ENCODE results near the gene PLPPR4. TPM values are rescaled to one million over a fixed set of nuclear protein-coding genes. Genes with fewer than 3 reads are reported as not detected.
"Not testable (repeated sequence)": the region's sequence is repeated elsewhere in the genome, so short reads cannot be mapped to it uniquely, and the experiment has no call there.

Gene PLPPR4, protein sequence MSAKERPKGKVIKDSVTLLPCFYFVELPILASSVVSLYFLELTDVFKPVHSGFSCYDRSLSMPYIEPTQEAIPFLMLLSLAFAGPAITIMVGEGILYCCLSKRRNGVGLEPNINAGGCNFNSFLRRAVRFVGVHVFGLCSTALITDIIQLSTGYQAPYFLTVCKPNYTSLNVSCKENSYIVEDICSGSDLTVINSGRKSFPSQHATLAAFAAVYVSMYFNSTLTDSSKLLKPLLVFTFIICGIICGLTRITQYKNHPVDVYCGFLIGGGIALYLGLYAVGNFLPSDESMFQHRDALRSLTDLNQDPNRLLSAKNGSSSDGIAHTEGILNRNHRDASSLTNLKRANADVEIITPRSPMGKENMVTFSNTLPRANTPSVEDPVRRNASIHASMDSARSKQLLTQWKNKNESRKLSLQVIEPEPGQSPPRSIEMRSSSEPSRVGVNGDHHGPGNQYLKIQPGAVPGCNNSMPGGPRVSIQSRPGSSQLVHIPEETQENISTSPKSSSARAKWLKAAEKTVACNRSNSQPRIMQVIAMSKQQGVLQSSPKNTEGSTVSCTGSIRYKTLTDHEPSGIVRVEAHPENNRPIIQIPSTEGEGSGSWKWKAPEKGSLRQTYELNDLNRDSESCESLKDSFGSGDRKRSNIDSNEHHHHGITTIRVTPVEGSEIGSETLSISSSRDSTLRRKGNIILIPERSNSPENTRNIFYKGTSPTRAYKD
- 0.05 and 1.5 TPM in 2 replicates for total RNA-seq

GRCh38 chr1:99264201-99265021, at the start of gene PLPPR4:
PLPPR4 (plus strand) TSS chr1:99264492; CDS start chr1:99264594, 102 bp downstream.
- DNase-seq (ENCODE audit: extremely low read depth, low read depth, low spot score), result no peak

DNA sequence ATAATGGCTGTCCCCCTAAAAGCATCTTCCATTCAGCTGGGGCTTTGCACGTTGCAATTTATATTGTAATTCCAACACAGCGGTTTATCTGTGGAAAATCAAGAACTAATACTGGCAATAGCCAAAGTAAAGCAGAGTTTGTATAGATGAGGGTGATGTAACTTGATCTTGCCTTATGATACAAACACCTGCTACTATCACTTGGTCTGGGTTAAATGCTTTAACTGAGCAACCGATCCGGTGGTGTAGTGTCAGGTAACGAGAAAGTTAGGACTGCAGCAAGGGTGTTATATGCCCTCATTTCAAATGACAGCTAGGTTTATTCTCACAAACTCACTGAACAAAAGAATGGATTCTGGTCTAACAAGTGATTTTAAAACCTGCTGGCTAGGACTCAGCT, 47.3 kb upstream of the PLPPR4 start:
- no peak for DNase-seq (ENCODE audit: extremely low read depth, low read depth, low spot score)

GRCh38 chr1:99217599-99217998, 46.7 kb upstream of the PLPPR4 start:
- DNase-seq (ENCODE audit: extremely low read depth, low read depth, low spot score), result no peak

- DNase-seq (ENCODE audit: extremely low read depth, low read depth, low spot score), result no peak
Observed at GRCh38 chr1:99218572-99218971, 45.7 kb upstream of the PLPPR4 start.

DNA sequence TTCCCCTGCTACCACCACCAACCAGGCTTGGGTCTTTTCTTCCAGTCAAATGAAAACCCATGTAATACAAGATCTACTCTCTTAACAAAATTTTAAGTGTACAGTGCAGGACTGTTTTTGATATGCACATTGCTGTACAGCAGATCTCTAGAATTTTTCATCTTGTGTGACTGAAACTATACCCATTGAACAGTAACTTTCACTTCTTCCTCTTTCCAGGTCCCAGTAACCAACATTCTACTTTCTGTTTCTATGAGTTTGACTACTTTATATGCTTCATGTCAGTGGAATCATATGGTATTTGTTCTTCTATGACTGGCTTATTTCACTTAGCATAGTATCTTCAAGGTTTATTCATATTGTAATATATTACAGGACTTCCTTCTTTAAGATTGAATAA, 45.3 kb upstream of the PLPPR4 start:
- no peak for DNase-seq (ENCODE audit: extremely low read depth, low read depth, low spot score)

DNA sequence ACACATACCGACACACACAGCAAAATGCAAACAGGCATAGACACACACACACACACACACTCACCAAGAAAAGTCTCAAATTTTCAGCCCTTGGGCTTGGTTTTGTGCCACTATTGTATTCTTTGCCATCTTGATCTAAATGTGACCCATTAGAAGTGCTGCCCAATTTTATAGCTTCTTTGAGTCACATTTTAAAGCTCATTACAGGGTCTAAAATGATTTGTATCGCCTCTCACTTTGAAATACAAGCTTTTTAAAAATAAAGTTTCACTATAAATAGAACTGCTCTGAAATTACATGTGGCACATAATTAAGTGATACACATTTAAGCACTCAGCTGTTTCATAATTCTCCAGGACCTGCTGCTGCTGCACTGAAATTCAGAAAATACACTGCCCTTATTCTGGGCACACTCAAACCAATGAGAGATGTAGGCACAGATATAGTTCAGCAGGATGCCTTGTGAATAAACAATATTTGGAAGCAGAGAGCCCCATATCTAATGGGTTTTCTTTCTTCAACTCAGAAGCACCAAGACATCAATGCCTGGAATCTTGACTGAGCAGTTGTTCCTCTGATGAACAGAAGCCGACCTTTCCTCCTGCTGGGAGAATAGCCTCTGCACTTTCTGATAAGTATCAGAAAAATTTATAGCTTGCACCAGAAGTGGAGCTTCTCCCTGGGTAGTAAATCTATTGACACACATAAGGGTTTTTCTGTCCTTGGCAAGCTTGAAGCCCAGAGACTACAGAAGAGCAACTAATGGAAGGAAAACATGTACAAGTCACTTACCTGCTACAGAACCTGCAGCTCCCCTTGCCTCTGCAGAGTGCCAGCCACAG, 37.0 kb upstream of the PLPPR4 start:
- DNase-seq (ENCODE audit: extremely low read depth, low read depth, low spot score), result no peak

DNA sequence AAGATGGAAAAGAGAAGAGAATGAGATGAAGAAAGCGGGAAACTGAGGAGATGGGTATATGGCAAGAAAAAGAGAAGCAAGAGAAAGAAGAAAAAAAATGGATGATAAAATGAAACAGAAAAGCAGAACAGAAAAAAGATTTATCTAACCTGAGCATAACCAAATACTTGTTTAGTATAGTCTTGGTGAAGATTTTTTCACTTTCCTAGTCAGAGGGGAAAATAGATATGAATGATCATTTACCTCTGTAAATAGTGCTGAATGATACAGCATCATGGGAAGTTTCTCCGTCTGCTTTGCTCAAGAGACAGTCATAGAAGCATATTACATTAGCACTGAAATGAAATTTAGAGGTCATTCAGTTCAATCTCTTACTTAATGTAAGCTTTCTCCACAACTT, 36.1 kb upstream of the PLPPR4 start:
- no peak for DNase-seq (ENCODE audit: extremely low read depth, low read depth, low spot score)

- DNase-seq (ENCODE audit: extremely low read depth, low read depth, low spot score), result no peak
Observed at GRCh38 chr1:99229122-99229521, 35.2 kb upstream of the PLPPR4 start.

- DNase-seq (ENCODE audit: extremely low read depth, low read depth, low spot score), result no peak
Observed at GRCh38 chr1:99230695-99231094, 33.6 kb upstream of the PLPPR4 start.

- no peak for DNase-seq (ENCODE audit: extremely low read depth, low read depth, low spot score)
Observed at GRCh38 chr1:99232172-99232571, 32.1 kb upstream of the PLPPR4 start.

- DNase-seq (ENCODE audit: extremely low read depth, low read depth, low spot score), result no peak
Observed at GRCh38 chr1:99233446-99233845, 30.8 kb upstream of the PLPPR4 start.

GRCh38 chr1:99236756-99237155, 27.5 kb upstream of the PLPPR4 start:
- no peak for DNase-seq (ENCODE audit: extremely low read depth, low read depth, low spot score)

- DNase-seq (ENCODE audit: extremely low read depth, low read depth, low spot score), result no peak
Observed at GRCh38 chr1:99239690-99240089, 24.6 kb upstream of the PLPPR4 start.

DNA sequence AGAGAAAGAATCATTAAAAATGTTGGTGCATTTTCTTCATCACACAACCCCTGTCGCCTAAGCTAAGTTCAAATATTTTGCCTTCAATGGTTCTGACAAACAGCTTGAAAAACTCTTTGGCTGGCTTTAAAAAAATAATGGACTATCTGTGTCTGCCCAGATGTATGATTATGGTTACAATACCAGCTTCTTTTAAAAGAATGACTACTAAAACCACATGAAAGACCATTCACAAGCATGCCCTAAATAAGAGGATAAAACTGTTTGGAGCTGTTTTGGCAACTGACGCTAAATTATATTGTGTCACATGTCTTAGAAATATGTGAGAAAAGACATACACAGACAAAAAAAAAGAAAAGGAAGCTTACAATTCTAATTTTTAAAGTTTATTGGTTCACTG, 23.7 kb upstream of the PLPPR4 start:
- no peak for DNase-seq (ENCODE audit: extremely low read depth, low read depth, low spot score)

DNA sequence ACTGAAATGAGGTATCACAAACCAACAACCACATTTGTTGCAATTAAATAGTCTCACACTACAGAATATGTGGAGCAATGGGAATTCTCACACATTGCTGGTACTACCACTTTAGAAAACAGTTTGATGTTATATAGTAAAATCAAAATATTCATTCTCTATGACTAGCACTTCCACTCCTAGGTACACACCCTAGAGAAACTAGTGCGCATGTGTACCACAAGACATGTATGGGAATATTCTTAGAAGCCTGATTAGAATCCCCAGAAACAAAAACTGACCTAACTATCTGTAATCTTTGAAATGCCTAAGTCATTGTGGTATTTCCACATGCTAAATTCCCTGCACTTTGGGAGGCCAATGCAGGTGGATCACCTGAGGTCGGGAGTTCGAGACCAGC, 18.1 kb upstream of the PLPPR4 start:
- no peak for DNase-seq (ENCODE audit: extremely low read depth, low read depth, low spot score)

- DNase-seq (ENCODE audit: extremely low read depth, low read depth, low spot score), result no peak
Observed at GRCh38 chr1:99247199-99247598, 17.1 kb upstream of the PLPPR4 start.

GRCh38 chr1:99250728-99251127, 13.6 kb upstream of the PLPPR4 start:
- no peak for DNase-seq (ENCODE audit: extremely low read depth, low read depth, low spot score)

DNA sequence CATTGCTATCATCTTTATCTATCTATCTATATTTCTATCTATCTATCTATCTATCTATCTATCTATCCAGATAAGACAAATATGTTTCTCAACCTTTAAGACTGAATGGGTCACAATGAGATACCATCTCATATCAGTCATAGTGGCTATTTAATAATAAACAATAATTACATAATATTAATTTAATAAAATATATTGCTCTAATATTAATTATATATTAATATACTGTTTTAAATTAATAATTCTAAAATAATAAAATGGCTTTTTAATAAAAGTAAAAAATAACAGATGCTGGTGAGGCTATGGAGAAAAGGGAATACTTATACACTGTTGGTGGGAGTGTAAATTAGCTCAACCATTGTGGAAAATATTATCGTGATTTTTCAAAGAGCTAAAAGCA, 13.0 kb upstream of the PLPPR4 start:
- DNase-seq (ENCODE audit: extremely low read depth, low read depth, low spot score), result no peak

- DNase-seq (ENCODE audit: extremely low read depth, low read depth, low spot score), result no peak
Observed at GRCh38 chr1:99252630-99253029, 11.7 kb upstream of the PLPPR4 start.

DNA sequence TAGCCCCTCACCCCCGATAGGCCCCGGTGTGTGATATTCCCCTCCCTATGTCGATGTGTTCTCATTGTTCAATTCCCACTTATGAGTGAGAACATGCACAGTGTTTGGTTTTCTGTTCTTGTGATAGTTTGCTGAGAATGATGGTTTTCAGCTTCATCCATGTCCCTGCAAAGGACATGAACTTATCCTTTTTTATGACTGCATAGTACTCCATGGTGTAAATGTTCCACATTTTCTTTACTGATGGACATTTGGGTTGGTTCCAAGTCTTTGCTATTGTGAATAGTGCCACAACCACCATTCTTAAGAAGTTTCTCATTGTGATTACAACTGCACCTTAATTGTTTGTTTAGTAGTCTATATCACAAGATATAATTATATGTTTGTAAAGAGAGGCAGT, 3.9 kb upstream of the PLPPR4 start:
- DNase-seq (ENCODE audit: extremely low read depth, low read depth, low spot score), result not testable (repeated sequence)

All from glomerular endothelial cell (primary cell).